Right ventricle myocardium inferior (tissue), 1 donor: ENCODE data around the gene LY6G5B. TPM values are rescaled to one million over a fixed set of nuclear protein-coding genes. Genes with fewer than 3 reads are reported as not detected.

ENCODE experiments used
- ATAC-seq: fragments of 200-7000 bp; cut with Tn5 transposase; one replicate; pipeline ENCODE4 v1.9.1; 2020; ENCODE audit warnings: mild to moderate bottlenecking, moderate library complexity
- DNase-seq: peaks from one replicate; pipeline ENCODE4 v3.0.0; 2021; ENCODE audit errors: missing footprints
- intact Hi-C: fragments of 100-400 bp; cut with DNase I; formaldehyde crosslinking; loops from one replicate; pipeline ENCODE4 v1.11.0; 2022
- total RNA-seq: library from RNA; stranded (reverse); fragmentation: NEBNext Ultra II Directional; extraction: Animal tissue kit (Norgen Biotek cat#: 25700); gene quantifications from one replicate; pipeline ENCODE4 v1.2.1, GENCODE V29; 2021
- donor health status: DM: no; HTN: yes; CAD: no; lungs with severe emphysema.

Gene LY6G5B
- total RNA-seq, 1 donor from 2014 or later = 3.9 TPM

- peak; percentile 89 for DNase-seq
- peak; percentile 91 for ATAC-seq
- intact Hi-C loops = loop anchor here (2.0 to 10.0 kb wide), 6 partner anchors 48 to 272 kb away; partner anchors contain the start of genes DDAH2 and NEU1
Observed at GRCh38 chr6:31680226-31681134, 10.7 kb downstream of the LY6G5B start, which contains the start of gene LY6G5C. LY6G5C (minus strand) TSS chr6:31681067; CDS start chr6:31680373, 694 bp downstream.

- no peak for DNase-seq
- ATAC-seq = peak; percentile 48
- intact Hi-C loops = loop anchor here (2.0 to 10.0 kb wide), 6 partner anchors 48 to 272 kb away; partner anchors contain the start of genes DDAH2 and NEU1
Observed at GRCh38 chr6:31681135-31681671, 11.4 kb downstream of the LY6G5B start.

- DNase-seq (no peak), ATAC-seq (no peak)
- intact Hi-C loops = loop anchor here (5.0 to 10.0 kb wide), 2 partner anchors 149 to 181 kb away; partner anchors contain the start of gene NEU1
Observed at GRCh38 chr6:31683591-31683990, 13.8 kb downstream of the LY6G5B start.

GRCh38 chr6:31686483-31686882, 16.7 kb downstream of the LY6G5B start:
- ATAC-seq = no peak
- no peak for DNase-seq
- intact Hi-C loops = loop anchor here (10.0 kb wide), 1 partner anchor 178 kb away; the partner anchor contains the start of gene NEU1

- no peak for ATAC-seq
- intact Hi-C loops = loop anchor here (10.0 kb wide), 1 partner anchor 177 kb away; the partner anchor contains the start of gene NEU1
Observed at GRCh38 chr6:31687321-31687720, 17.5 kb downstream of the LY6G5B start.

GRCh38 chr6:31687860-31688693, 18.3 kb downstream of the LY6G5B start:
- ATAC-seq (no peak), DNase-seq (no peak)
- intact Hi-C loops = loop anchor here (10.0 kb wide), 1 partner anchor 177 kb away; the partner anchor contains the start of gene NEU1

More at GRCh38 chr6:31687321-31687720, 17.5 kb downstream of the LY6G5B start:
- DNase-seq = no peak

- ATAC-seq (no peak), DNase-seq (no peak)
- intact Hi-C loops = loop anchor here (10.0 kb wide), 1 partner anchor 175 kb away; the partner anchor contains the start of gene NEU1
Observed at GRCh38 chr6:31689249-31690110, 19.7 kb downstream of the LY6G5B start.

GRCh38 chr6:31690231-31691077, 20.7 kb downstream of the LY6G5B start:
- intact Hi-C loops = no loop called here
- ATAC-seq (no peak), DNase-seq (no peak)

GRCh38 chr6:31691078-31691463, 21.3 kb downstream of the LY6G5B start:
- DNase-seq (no peak), ATAC-seq (no peak)
- intact Hi-C loops = no loop called here

- no peak for DNase-seq
- ATAC-seq = no peak
- intact Hi-C loops = no loop called here
Observed at GRCh38 chr6:31691564-31692108, 21.9 kb downstream of the LY6G5B start.

- intact Hi-C loops = no loop called here
- ATAC-seq = no peak
- DNase-seq = no peak
Observed at GRCh38 chr6:31692353-31692752, 22.6 kb downstream of the LY6G5B start.

GRCh38 chr6:31692886-31693285, 23.1 kb downstream of the LY6G5B start:
- intact Hi-C loops = no loop called here
- no peak for ATAC-seq
- DNase-seq = no peak

- no peak for DNase-seq
- ATAC-seq = no peak
- intact Hi-C loops = no loop called here
Observed at GRCh38 chr6:31693535-31693934, 23.8 kb downstream of the LY6G5B start.

GRCh38 chr6:31697555-31697954, 27.8 kb downstream of the LY6G5B start:
- DNase-seq (no peak), ATAC-seq (no peak)
- intact Hi-C loops = no loop called here

GRCh38 chr6:31700740-31701401, 31.1 kb downstream of the LY6G5B start:
- DNase-seq (no peak), ATAC-seq (no peak)
- intact Hi-C loops = loop anchor here (5.0 kb wide), 1 partner anchor 79 kb away; the partner anchor contains the start of gene PRRC2A
